Right lobe of liver (tissue), 6 donors: ENCODE measurements around the gene ACACA. TPM values are rescaled to one million over a fixed set of nuclear protein-coding genes. Genes with fewer than 3 reads are reported as not detected.

ENCODE experiments used
- ATAC-seq, 4 donors: fragments of 200-7000 bp; cut with Tn5 transposase; one replicate each; pipeline ENCODE4 v1.9.1; 2020; ENCODE audit warnings: mild to moderate bottlenecking in 4 of 4, moderate library complexity in 4 of 4
- DNase-seq, 3 donors: peaks; one replicate each; pipeline ENCODE4 v3.0.0-alpha.2; 2020
- H3K27ac ChIP-seq, 3 donors: fragments of 200-600 bp; one replicate each; pipeline ENCODE4 v1.8.0; 2022
- H3K27me3 ChIP-seq, 2 donors: fragments of 200-600 bp; one replicate each; pipeline ENCODE4 v1.8.0; 2022
- H3K36me3 ChIP-seq, 4 donors: fragments of 200-600 bp; sonication (generic) in 1 of 4; one replicate each; pipeline versions ENCODE4 v1.5.1 to v1.8.0; 2017 to 2022; ENCODE audit warnings: control low read depth in 1 of 4
- H3K4me1 ChIP-seq, 4 donors: fragments of 200-600 bp; sonication (generic) in 1 of 4; one replicate each; pipeline versions ENCODE4 v1.5.1 to v1.8.0; 2017 to 2022; ENCODE audit warnings: control low read depth in 1 of 4
- H3K4me3 ChIP-seq, 3 donors: fragments of 200-600 bp; one replicate each; pipeline ENCODE4 v1.8.0; 2022
- H3K9me3 ChIP-seq, 4 donors: fragments of 200-600 bp; sonication (generic) in 1 of 4; one replicate each; pipeline versions ENCODE4 v1.5.1 to v1.8.0; 2017 to 2022; ENCODE audit warnings: control low read depth in 1 of 4
- CTCF ChIP-seq, 4 donors: fragments of 200-600 bp in 3 of 4; fragments of 450-650 bp in 1 of 4; IDR thresholded peaks; one replicate each; pipeline versions ENCODE4 v1.5.1 to v1.8.0; 2016 to 2022; ENCODE audit warnings: antibody characterized with exemption in 4 of 4, mild to moderate bottlenecking in 2 of 4
- POLR2A ChIP-seq: fragments of 450-650 bp; IDR thresholded peaks from one replicate; pipeline ENCODE4 v1.6.1; 2017; ENCODE audit warnings: antibody characterized with exemption, mild to moderate bottlenecking
- WGBS: methylation state at CpG from one replicate; pipeline ENCODE4 v1.1.6; 2018; ENCODE audit warnings: low coverage, low lambda C conversion rate; ENCODE audit not compliant: insufficient coverage; ENCODE audit errors: missing lambda C conversion rate; 5-methylcytosine and 5-hydroxymethylcytosine counted together
- intact Hi-C, 2 donors: fragments of 100-400 bp; cut with DNase I; formaldehyde crosslinking; loops; one replicate each; pipeline versions ENCODE4 v1.11.2 to v1.14.1; 2022
- total RNA-seq, 6 experiments: library from RNA; depleted of rRNA in 2 of 6; stranded (reverse); fragments of >200 nt in 2 of 6; fragmentation: NEBNext Ultra II Directional in 3 of 6; extraction: Animal tissue kit (Norgen Biotek cat#: 25700) in 3 of 6; gene quantifications; one replicate each; pipeline versions ENCODE4 v1.1.0 to v1.2.4, GENCODE V29; 2016 to 2023
- donor health status: DM: no; HTN: yes; CAD: no.
- donor health status: DM: no; HTN: no; CAD: no.
- donor health status: DM: no; HTN: no; CAD: no.
- donor health status: DM: no; HTN: yes; CAD: no.
- donor health status: DM: no; HTN: yes; CAD: no.

Gene ACACA
- total RNA-seq, 6 experiments from 2014 or later = 14.6 to 56.4 (median 27.1) TPM

GRCh38 chr17:37160944-37161343, 245.7 kb downstream of the ACACA start:
- no peak for TF ChIP-seq CTCF (IDR thresholded peaks at IDR 0.05)
- TF ChIP-seq POLR2A = no peak
- Histone ChIP-seq H3K9me3 (no peaks in the 10 kb centered on the region), H3K4me1 (no peaks in the 10 kb centered on the region), H3K27me3 (no peaks in the 10 kb centered on the region), H3K27ac (no peak overlapping the region), H3K4me3 (no peak overlapping the region), H3K36me3 (peaks cover 0 to 13% (median 0%) of the 10 kb centered on the region in 4 donors)
- intact Hi-C loops = no loop called here
- DNase-seq (no peak), ATAC-seq (no peak)

- peaks cover 0 to 25% (median 0%) of the 10 kb centered on the region in 4 donors for H3K36me3 ChIP-seq
- H3K4me1 ChIP-seq = no peaks in the 10 kb centered on the region
- WGBS = 100% methylated on average over 2 of the region's 5 CpGs
- no peak overlapping the region for H3K27ac ChIP-seq
- no peak for DNase-seq
- ATAC-seq = no peak
- intact Hi-C loops = no loop called here
- no peaks in the 10 kb centered on the region for H3K9me3 ChIP-seq
- no peaks in the 10 kb centered on the region for H3K27me3 ChIP-seq
- no peak for TF ChIP-seq CTCF (IDR thresholded peaks at IDR 0.05)
- no peak for TF ChIP-seq POLR2A
- H3K4me3 ChIP-seq = no peak overlapping the region
Measured at GRCh38 chr17:37158290-37158689, 248.3 kb downstream of the ACACA start.

- Histone ChIP-seq H3K4me3 (no peak overlapping the region), H3K27me3 (no peaks in the 10 kb centered on the region), H3K27ac (peak overlapping the region in 2 of 3 donors; percentile 41 to 43), H3K4me1 (peaks cover 0 to 14% (median 6%) of the 10 kb centered on the region in 4 donors), H3K9me3 (no peaks in the 10 kb centered on the region), H3K36me3 (peaks cover 0 to 6% (median 0%) of the 10 kb centered on the region in 4 donors)
- WGBS = 32% methylated on average over 2 of the region's 2 CpGs
- DNase-seq (peak in 1 of 3 donors; percentile 68), ATAC-seq (peak; percentile 77 to 89 (median 82))
- TF ChIP-seq CTCF (IDR thresholded peaks at IDR 0.05) = no peak
- intact Hi-C loops = no loop called here
Measured at GRCh38 chr17:37148156-37148555, 258.5 kb downstream of the ACACA start.

- DNase-seq = no peak
- H3K4me3 ChIP-seq = peak overlapping the region in 2 of 3 donors; percentile 12 to 34
- peak overlapping the region in 2 of 3 donors; percentile 41 to 43 for H3K27ac ChIP-seq
- no peaks in the 10 kb centered on the region for H3K36me3 ChIP-seq
- WGBS = 24% methylated on average over 4 of the region's 4 CpGs
- no peaks in the 10 kb centered on the region for H3K27me3 ChIP-seq
- TF ChIP-seq CTCF (IDR thresholded peaks at IDR 0.05) = no peak
- TF ChIP-seq POLR2A = no peak
- ATAC-seq = peak; percentile 87 to 92 (median 92)
- intact Hi-C loops = no loop called here
- H3K4me1 ChIP-seq = peaks cover 0 to 14% (median 6%) of the 10 kb centered on the region in 4 donors
- H3K9me3 ChIP-seq = no peaks in the 10 kb centered on the region
Measured at GRCh38 chr17:37147301-37147812, 259.3 kb downstream of the ACACA start.
